ENCODE data around the gene FOXA3. TPM values are rescaled to one million over a fixed set of nuclear protein-coding genes. Genes with fewer than 3 reads are reported as not detected.
A peak's percentile ranks its signal among the peaks of the same experiment; 100 is the strongest.

Gene FOXA3
- total RNA-seq, 1 donor from 2014 or later, result not detected

DNA sequence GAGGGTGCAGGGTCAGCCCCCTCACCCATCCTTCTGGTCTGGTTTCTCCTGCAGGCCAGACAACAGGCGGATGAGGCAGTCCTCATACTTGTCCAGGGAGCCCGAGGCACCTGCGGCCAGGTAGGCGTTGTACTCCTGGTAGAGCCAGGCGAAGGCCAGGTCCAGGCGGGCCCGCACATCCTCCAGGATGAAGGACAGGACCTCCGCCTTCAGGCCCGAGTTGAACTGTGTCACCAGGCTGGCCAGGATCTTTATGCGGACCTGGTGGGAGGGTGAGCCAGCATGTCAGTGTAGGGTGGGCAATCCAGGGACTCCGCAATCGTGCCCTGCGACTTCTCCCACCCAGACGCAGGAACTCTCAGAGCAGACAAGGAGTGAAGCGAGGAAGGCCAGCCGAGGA is 35.2 kb upstream of the FOXA3 start:
- Histone ChIP-seq H3K4me1 (peaks cover 5% of the 10 kb centered on the region), H3K9me3 (replicated peaks) (no peaks in the 10 kb centered on the region), H3K4me3 (no peak overlapping the region), H3K27ac (replicated peaks) (no peak overlapping the region), H3K36me3 (peaks cover 100% of the 10 kb centered on the region), H3K27me3 (ENCODE audit: low read depth) (no peaks in the 10 kb centered on the region)
- TF ChIP-seq, protein P1, sequence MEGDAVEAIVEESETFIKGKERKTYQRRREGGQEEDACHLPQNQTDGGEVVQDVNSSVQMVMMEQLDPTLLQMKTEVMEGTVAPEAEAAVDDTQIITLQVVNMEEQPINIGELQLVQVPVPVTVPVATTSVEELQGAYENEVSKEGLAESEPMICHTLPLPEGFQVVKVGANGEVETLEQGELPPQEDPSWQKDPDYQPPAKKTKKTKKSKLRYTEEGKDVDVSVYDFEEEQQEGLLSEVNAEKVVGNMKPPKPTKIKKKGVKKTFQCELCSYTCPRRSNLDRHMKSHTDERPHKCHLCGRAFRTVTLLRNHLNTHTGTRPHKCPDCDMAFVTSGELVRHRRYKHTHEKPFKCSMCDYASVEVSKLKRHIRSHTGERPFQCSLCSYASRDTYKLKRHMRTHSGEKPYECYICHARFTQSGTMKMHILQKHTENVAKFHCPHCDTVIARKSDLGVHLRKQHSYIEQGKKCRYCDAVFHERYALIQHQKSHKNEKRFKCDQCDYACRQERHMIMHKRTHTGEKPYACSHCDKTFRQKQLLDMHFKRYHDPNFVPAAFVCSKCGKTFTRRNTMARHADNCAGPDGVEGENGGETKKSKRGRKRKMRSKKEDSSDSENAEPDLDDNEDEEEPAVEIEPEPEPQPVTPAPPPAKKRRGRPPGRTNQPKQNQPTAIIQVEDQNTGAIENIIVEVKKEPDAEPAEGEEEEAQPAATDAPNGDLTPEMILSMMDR (IDR thresholded peaks at IDR 0.05; ENCODE audit: borderline replicate concordance), result no peak
- intact Hi-C loops (cut with micrococcal nuclease), result no loop called here
- no peak for DNase-seq

DNA sequence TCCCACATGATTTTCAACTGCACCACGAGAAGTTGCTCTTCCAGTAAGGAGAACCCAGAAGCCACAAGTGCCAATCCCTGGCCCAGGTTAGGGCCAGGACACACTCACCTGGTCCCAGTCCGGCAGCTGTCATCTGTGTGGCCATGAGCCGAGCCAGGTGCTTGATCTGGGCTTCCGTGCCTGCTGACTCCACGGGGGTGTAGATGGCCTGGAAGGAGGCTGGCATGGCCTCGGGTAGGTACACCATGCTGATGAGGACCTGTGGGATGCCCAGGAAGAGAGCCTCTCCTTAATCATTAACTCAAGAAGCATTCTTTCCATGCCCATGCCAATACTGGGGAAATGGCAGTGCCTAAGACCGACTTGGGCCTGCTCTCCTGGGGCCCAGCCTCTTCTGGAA is 29.2 kb upstream of the FOXA3 start:
- H3K9me3 ChIP-seq (replicated peaks), result no peaks in the 10 kb centered on the region
- DNase-seq, result no peak
- H3K4me3 ChIP-seq, result no peak overlapping the region
- H3K27me3 ChIP-seq (ENCODE audit: low read depth), result no peaks in the 10 kb centered on the region
- TF ChIP-seq, protein P1 (IDR thresholded peaks at IDR 0.05; ENCODE audit: borderline replicate concordance), result no peak
- H3K36me3 ChIP-seq, result peaks cover 100% of the 10 kb centered on the region
- no peaks in the 10 kb centered on the region for H3K4me1 ChIP-seq
- intact Hi-C loops (cut with micrococcal nuclease), result no loop called here
- H3K27ac ChIP-seq (replicated peaks), result no peak overlapping the region

DNA sequence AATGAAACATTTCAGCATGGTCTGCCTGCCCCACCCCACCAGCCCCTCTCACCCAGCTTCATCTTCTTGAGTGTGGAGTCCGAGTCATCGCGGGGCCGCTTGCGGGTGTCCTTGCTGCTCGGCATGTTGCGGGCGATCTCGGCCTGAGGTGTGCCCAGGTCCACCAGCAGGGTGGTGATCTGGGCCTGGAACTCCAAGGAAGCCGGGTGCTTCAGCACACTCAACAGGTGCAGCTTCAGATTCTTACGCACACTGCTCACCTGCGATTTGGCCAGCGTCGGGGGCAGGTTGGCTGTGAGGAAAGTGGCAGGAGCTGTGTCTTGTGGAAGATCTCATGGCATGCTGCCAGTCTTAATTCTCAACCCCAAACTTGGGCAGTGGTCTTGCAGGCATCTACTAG is 21.9 kb upstream of the FOXA3 start:
- TF ChIP-seq, protein P1 (IDR thresholded peaks at IDR 0.05; ENCODE audit: borderline replicate concordance), result no peak
- H3K36me3 ChIP-seq, result peaks cover 100% of the 10 kb centered on the region

DNA sequence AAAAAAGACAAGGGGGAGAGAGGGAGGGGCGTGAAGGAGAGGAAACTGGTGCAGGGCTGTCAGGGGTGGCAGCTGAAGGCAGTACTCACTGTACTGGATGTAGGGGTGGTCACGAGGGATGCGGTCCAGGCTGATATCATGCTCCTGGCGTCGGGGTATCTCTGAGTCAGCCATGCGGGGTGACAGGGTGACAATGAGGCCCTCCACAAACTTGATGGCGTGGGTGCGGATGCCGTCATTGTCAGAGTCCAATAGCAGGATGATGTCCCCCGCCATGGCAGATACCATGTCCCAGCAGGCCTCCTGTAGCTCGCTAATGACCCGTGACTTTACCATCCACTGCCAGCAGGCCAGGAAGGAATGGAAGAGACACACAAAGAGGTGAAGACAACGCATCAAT is 16.5 kb upstream of the FOXA3 start:
- H3K4me3 ChIP-seq, result no peak overlapping the region
- intact Hi-C loops (cut with micrococcal nuclease), result no loop called here
- H3K36me3 ChIP-seq, result peaks cover 100% of the 10 kb centered on the region
- no peaks in the 10 kb centered on the region for H3K9me3 ChIP-seq (replicated peaks)
- H3K4me1 ChIP-seq, result no peaks in the 10 kb centered on the region
- DNase-seq, result no peak
- H3K27ac ChIP-seq (replicated peaks), result no peak overlapping the region
- no peaks in the 10 kb centered on the region for H3K27me3 ChIP-seq (ENCODE audit: low read depth)
- TF ChIP-seq, protein P1 (IDR thresholded peaks at IDR 0.05; ENCODE audit: borderline replicate concordance), result no peak

More for the DNA sequence above, 21.9 kb upstream of the FOXA3 start:
- no peak for DNase-seq
- H3K4me1 ChIP-seq, result no peaks in the 10 kb centered on the region
- H3K9me3 ChIP-seq (replicated peaks), result no peaks in the 10 kb centered on the region
- intact Hi-C loops (cut with micrococcal nuclease), result no loop called here
- no peak overlapping the region for H3K4me3 ChIP-seq
- no peak overlapping the region for H3K27ac ChIP-seq (replicated peaks)
- no peaks in the 10 kb centered on the region for H3K27me3 ChIP-seq (ENCODE audit: low read depth)

DNA sequence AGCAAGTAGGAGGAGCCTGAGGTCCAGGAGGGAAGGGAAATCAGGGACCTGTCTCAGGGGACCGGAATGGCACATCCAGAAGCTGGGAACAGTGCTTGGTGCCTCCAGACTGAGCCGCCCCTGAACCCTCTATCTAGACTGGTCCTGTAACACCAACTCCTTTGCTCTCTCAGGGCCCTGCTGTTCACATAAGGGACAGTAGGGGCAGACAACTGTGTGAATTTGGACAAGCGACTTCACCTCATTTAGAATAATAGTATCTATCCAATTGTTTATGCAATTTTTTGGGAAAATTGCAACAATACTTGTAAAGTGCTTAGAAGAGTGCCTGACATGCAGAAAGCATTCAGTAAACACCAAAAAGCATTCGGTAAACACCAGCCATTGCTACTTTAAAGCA is 15.2 kb upstream of the FOXA3 start:
- H3K9me3 ChIP-seq (replicated peaks), result no peaks in the 10 kb centered on the region
- H3K4me3 ChIP-seq, result no peak overlapping the region
- TF ChIP-seq, protein P1 (IDR thresholded peaks at IDR 0.05; ENCODE audit: borderline replicate concordance), result peak; percentile 13
- peaks cover 100% of the 10 kb centered on the region for H3K36me3 ChIP-seq
- no peak overlapping the region for H3K27ac ChIP-seq (replicated peaks)
- H3K27me3 ChIP-seq (ENCODE audit: low read depth), result no peaks in the 10 kb centered on the region
- DNase-seq, result no peak
- intact Hi-C loops (cut with micrococcal nuclease), result no loop called here
- no peaks in the 10 kb centered on the region for H3K4me1 ChIP-seq

Measured in left ventricle myocardium inferior (tissue), 1 donor.